ENCODE results near the gene STK4.

GRCh38 chr20:44959638-44960102 is 6.6 kb upstream of the STK4 start:
- TF ChIP-seq CTCF (conservative IDR thresholded peaks at IDR 0.05 in 1 of 2, IDR thresholded peaks at IDR 0.05 in 1 of 2; ENCODE audit: extremely low read depth in 1 of 2, insufficient read depth in 1 of 2, low read depth in 1 of 2, low read length in 2 of 2) (no peak), EZH2 (IDR thresholded peaks at IDR 0.05; ENCODE audit: borderline replicate concordance, low read length) (no peak)

Measured in mammary epithelial cell (primary cell).